GM12878 (cell line): ENCODE data around the gene ZNF148.

Source experiments
- POLR2AphosphoS5 ChIP-seq: IDR thresholded peaks from 2 replicates; pipeline ENCODE4 v1.6.1; 2011; ENCODE audit warnings: mild to moderate bottlenecking, low read length, inconsistent platforms
- TARDBP ChIP-seq: IDR thresholded peaks from 2 replicates; pipeline ENCODE4 v1.6.1; 2016; ENCODE audit warnings: borderline replicate concordance

- TF ChIP-seq TARDBP, result no peak; the same call in 1 of the 2 replicates
- peak; percentile 94 for TF ChIP-seq POLR2AphosphoS5
Observed at GRCh38 chr3:125374996-125375941, at the start of gene ZNF148.
